ENCODE results near the gene HEBP1. TPM values are rescaled to one million over a fixed set of nuclear protein-coding genes. Genes with fewer than 3 reads are reported as not detected.

The HEBP1 gene
- total RNA-seq, result 12.7 and 13.0 TPM in 2 replicates

GRCh38 chr12:12999959-13000615 lies at the start of gene HEBP1:
Gene HEBP1 (minus strand): TSS chr12:13000265. CDS start chr12:13000114, 151 bp downstream.
- no peak for TF ChIP-seq CTCF (conservative IDR thresholded peaks at IDR 0.05; ENCODE audit: low read depth, low read length)
- peak within 1 kb of the TSS; percentile 96 for H3K4me3 ChIP-seq (ENCODE audit: low read depth, low read length)
- DNase-seq (ENCODE audit: low read depth), result no peak

- TF ChIP-seq CTCF (conservative IDR thresholded peaks at IDR 0.05; ENCODE audit: low read depth, low read length), result no peak
- H3K4me3 ChIP-seq (ENCODE audit: low read depth, low read length), result no peak overlapping the region
- DNase-seq (ENCODE audit: low read depth), result no peak
Measured at GRCh38 chr12:13049816-13050215, 49.8 kb upstream of the HEBP1 start.

- no peak for DNase-seq (ENCODE audit: low read depth)
- H3K4me3 ChIP-seq (ENCODE audit: low read depth, low read length), result no peak overlapping the region
- no peak for TF ChIP-seq CTCF (conservative IDR thresholded peaks at IDR 0.05; ENCODE audit: low read depth, low read length)
Measured at GRCh38 chr12:13046964-13047363, 46.9 kb upstream of the HEBP1 start.

- TF ChIP-seq CTCF (conservative IDR thresholded peaks at IDR 0.05; ENCODE audit: low read depth, low read length), result no peak
- H3K4me3 ChIP-seq (ENCODE audit: low read depth, low read length), result no peak overlapping the region
- no peak for DNase-seq (ENCODE audit: low read depth)
Measured at GRCh38 chr12:13045816-13046215, 45.8 kb upstream of the HEBP1 start.

GRCh38 chr12:13044906-13045299 lies 44.8 kb upstream of the HEBP1 start:
- no peak for DNase-seq (ENCODE audit: low read depth)
- peak overlapping the region; percentile 89 for H3K4me3 ChIP-seq (ENCODE audit: low read depth, low read length)
- TF ChIP-seq CTCF (conservative IDR thresholded peaks at IDR 0.05; ENCODE audit: low read depth, low read length), result no peak

- TF ChIP-seq CTCF (conservative IDR thresholded peaks at IDR 0.05; ENCODE audit: low read depth, low read length), result peak; percentile 22
- peak within 1 kb of the TSS; percentile 89 for H3K4me3 ChIP-seq (ENCODE audit: low read depth, low read length)
Measured at GRCh38 chr12:13044002-13044905, 44.2 kb upstream of the HEBP1 start, which contains the start of gene FAM234B. Gene FAM234B (plus strand): TSS chr12:13044381. CDS start chr12:13044404, 23 bp downstream.

More at GRCh38 chr12:13044002-13044905, 44.2 kb upstream of the HEBP1 start, which contains the start of gene FAM234B:
- peak; percentile 18 for DNase-seq (ENCODE audit: low read depth)

Measured in epithelial cell of proximal tubule (primary cell).